KBM-7 (cell line): Measurements from ENCODE around the gene STARD13.
"Not testable (repeated sequence)": the region's sequence is repeated elsewhere in the genome, so short reads cannot be mapped to it uniquely, and the experiment has no call there.

Source experiments
- DNase-seq: peaks from one replicate; pipeline ENCODE4 v3.0.0-alpha.2; 2015
- in situ Hi-C: fragments of 300-500 bp; cut with MboI; formaldehyde crosslinking; loops from 2 replicates; pipeline ENCODE4 v1.14.3; 2020; ENCODE audit warnings: low sequenced_read_pairs, low pct_unique_long_range_greater_than_20kb, mixed read lengths

The STARD13 gene

DNA sequence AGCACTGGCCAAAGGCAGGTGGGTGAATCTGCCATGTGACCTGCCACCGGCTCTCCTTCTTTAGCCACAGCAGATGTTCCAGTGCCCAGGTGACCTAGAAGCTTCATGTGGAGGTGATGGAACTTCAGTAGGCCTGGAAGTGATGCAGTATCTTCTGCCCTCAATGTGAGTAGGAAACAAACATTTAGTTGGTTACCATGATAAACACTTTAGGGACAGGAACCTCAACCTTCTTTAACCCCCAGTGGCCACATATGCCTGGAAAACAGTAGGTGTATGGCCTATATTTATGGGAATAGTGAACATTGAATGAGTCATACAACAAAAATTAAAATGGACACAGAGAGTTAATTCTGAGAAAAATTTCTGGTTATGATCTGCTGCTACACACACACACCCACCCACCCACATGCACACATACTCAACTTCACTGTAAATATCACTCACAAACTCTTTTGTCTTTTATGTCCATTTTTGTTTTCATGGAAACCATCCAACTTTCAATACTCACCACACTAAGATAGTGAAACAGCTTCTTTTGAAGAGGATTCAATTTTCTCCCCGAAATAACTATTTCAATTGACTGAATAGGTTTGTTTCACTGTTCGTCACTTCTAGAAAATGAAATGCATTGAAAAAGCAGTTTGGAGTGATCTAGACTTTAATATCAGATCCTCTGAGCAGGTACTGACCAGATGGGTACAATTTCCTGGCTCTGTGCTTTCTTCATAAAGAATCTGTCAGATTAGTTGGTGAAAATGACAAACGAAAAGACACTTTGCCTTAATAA is 97.3 kb downstream of the STARD13 start:
- no peak for DNase-seq

DNA sequence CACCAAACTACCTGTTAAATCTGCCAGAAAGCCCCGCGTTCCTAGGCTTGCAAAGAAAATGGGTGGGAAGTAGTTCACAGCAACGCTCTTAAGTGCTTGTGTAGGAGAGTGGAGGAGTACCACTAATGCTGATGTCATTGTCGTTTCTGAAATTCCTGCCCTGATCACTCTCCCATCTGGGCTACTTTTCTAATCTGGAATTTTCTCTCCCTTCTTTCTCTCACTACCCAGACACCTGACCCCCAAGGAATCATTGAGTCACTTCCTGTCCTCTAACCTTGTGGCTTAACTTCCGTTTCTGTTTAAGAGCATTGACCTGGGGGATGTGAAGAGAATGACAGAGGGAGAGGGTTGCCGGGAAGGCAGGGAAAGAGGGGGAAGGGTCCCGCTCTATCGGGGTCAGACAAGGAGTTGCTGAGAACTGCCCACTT is 98.7 kb downstream of the STARD13 start:
- in situ Hi-C loops: no loop called here
- peak; percentile 67 for DNase-seq

More for the DNA sequence above, 97.3 kb downstream of the STARD13 start:
- in situ Hi-C loops: no loop called here

DNA sequence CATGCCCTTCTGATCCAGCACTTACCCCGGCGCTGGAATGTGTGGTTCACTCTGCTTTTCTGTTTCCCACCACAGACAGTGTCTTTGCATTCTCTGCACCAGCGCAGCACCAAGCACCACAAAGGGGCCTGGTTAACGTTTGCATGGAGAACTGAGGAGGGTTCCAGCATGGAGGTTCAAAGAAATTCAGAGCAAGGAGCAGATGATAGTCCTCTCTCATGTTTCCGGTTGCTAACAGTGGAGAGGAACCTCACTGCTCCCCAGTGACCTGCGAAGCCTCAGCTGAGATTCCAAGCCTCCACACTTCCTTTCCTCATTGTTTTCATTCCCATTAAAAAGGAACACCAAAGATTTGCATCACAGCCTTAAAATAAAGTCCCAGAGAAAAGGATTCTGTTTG is 99.7 kb downstream of the STARD13 start:
- no peak for DNase-seq
- in situ Hi-C loops: no loop called here

DNA sequence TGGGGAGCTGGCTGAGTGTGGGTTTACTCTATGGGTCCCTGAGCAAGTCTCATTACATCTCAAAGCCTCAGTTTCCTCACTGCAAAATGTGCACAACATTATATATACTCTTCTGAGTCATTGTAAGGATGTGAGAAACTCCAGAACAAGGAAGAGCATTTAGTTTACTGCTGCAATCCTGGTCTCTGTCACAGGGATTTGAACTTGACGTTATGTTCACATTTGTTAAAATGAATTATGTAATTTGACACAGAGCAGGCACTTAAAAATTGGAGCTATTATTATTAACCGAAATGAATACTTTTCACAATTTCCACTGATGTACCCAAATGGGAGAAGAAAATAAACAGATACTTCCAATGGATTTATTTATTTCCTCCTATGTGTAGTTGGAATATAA is 101.0 kb downstream of the STARD13 start:
- in situ Hi-C loops: no loop called here
- no peak for DNase-seq

DNA sequence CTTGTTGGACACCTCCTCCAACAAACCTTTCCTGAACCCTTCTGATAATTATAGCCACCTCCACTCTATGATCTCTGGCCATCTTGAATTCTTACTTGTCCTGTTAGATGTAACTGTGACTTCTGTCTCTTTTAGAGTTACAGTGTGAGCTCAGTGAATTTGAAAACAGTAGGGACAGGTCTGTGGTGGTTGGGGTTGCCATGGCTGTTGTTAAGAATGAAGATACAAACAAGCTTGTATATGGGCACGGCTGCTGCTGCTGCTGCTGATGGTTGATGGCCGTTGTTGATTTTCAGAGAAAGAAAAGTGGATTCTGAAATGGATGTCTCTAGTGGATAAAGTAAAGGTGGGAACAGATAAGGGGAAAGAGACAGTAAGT is 101.5 kb downstream of the STARD13 start:
- no peak for DNase-seq
- in situ Hi-C loops: no loop called here

DNA sequence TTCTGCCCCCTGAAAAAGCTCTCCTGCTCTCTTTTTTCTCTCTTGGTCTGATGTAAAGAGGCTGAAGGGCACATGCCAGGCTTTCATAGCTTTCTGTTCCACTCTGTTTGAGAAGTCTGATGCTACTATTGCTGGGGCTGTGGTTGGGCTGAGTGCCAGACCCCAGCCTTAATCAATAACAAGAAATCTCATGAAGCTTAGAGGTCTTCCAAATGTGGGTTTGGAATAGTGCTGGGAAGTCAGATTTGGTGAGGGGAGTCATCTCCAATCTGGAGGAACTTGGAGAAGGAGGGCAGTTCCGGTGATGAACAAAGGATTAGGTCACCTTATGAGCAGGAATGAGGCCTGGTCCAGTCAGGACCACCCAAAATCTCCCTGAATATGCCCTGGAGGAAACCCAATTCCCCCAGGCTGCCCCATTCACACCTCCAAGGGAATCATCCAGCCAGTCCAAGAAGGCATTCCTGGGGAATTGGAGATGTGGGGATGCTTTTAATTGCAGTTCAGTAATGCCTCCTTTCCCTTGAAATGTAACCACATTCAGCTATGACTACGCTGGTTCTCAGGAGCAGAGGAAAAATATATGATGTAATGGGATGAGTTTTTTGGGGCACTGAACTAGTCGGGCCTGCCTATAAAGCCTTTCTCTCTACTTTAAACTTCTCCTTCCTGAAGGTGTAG is 102.0 kb downstream of the STARD13 start:
- no peak for DNase-seq
- in situ Hi-C loops: no loop called here

DNA sequence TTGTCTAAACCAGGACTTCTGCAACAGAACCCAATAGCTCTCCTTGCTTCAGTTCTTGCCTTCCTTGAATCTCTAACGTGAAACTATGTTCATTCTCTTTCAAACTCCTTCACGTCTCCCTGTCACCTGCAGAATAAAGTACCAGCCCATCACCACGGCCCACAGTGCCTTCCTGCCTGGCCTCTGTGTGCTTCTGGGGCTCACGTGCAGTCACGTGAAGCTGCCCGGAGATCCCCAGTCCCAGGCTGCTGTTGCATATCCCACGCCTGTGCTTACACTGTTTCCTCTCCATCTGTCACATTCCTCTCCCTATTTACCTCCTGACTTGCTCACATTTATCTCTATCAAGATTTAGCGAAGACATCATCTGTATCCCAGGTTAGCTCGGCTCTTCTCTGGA is 102.8 kb downstream of the STARD13 start:
- in situ Hi-C loops: no loop called here
- no peak for DNase-seq

DNA sequence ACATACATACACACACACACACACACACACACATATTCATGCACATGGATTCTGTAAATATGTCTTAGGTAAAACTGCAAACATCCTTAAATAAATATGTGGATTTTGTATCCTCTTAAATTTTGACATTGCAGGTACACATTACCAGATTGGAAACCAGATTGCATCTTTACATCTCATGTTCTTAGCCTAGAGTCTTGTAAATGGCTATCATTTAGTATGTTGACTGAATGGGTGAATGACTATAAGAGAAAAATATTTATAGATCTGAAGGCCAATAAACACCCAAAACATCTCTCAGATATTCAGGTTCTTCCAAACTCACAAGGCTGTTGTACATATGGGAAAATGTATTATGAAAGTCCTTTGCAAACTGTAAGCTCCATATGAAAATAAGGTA is 104.3 kb downstream of the STARD13 start:
- DNase-seq: no peak
- in situ Hi-C loops: no loop called here

DNA sequence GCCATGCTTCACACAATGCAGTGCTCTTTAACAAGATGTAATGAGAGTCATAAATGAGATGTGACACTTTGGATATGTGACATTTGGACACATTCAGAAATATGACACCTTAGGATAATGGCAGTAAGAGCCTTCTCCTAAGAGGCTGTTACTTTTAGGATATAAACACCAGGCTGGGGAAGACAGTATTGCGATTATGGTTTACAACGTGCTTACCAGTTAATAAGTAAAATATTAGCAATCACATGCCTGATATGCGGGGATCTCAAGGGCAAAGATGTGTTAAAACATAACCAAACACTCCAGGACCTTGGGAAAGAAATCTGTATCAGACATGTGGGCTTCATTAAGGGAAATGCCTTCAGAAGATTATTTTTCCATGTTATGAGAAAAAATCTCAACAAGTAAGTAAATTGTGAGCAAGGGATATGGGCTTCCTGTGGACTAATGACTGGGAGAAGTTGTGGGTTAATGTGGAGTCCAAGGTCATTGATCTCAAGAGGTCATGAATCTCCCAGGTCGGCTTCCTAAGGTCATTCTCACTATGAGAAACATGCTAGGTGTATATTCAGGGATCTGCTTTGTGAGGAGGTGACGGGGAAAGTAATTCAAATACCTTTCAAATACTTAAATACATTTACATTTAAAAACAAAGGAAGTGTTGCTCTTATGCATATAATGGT is 105.3 kb downstream of the STARD13 start:
- in situ Hi-C loops: no loop called here
- DNase-seq: no peak

DNA sequence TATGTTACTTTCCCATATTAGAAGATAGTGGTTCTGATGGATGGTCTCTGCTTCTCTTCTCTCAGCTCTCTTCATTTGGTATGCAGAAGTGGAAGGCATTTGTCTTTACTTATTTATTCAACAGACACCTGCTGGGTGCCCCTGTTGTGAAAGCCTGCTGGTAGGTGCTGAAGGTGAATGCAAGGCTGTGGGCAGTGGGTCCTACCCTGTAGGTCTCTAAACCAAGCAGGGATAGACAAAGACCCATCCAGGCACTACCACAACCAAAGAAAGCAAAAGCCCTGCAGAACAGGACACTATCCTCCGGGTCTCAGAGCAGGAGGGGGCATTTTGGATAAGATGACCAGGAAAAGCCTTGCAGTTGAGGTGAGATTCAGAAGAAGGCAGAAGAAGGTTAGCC is 106.1 kb downstream of the STARD13 start:
- DNase-seq: no peak
- in situ Hi-C loops: no loop called here

DNA sequence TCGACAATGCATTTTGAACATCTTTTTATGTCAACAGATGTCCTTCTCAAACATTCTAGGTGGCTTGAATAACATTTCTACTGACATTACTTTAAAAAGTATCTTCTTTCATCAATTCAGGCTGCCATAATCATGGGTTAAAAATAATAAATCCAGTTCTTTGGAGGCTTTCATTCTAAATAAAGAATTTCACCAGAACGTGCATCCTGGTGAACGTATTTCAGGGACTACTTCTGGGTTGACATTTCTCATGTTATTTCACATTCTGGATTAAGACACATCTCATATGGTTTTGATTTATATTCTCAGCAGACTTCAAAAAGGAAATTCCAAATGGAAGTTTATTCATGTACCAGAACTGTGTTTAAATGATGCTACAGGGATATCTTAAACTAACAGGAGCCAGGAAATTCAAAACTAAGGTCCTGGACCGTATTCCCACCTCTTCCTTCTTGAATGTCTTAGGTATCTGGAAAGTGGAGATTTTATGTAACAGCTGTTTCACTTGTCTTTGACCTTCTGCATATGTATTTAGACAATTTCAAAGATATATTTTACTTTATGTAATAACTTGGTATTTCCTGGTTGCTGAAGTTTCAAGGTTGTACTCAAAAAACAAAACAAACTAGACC is 107.2 kb downstream of the STARD13 start:
- in situ Hi-C loops: no loop called here
- no peak for DNase-seq

DNA sequence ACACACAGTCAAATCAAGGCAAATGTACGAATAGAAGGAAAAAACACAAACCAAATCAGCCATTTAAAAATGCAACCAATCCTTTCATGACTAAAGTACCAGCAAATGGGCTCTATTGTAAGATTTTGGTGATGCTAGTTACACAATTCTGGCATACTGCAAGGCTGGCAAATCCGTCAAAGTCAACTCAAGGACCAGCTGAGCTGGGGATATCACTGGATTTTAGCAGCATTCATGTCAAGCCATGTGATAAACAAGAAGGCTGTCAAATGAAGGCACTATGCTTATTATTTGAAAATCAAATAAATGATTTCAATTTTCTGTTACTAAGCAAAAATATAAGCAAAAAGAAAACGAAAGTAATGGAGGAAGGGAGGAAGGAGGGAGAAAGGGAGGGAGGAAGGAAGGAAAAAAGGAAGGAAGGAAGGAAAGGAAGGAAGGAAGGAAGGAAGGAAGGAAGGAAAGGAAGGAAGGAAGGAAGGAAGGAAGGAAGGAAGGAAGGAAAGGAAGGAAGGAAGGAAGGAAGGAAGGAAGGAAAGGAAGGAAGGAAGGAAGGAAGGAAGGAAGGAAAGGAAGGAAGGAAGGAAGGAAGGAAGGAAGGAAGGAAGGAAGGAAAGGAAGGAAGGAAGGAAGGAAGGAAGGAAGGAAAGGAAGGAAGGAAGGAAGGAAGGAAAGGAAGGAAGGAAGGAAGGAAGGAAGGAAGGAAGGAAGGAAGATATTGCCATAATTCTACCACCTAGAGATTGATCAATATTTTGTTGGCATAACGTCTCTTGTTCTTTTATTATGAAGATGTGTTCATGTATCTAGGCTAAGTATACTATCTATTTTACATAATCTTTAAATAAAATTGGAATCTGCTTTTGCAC is 108.0 kb downstream of the STARD13 start:
- in situ Hi-C loops, DNase-seq: not testable (repeated sequence)

DNA sequence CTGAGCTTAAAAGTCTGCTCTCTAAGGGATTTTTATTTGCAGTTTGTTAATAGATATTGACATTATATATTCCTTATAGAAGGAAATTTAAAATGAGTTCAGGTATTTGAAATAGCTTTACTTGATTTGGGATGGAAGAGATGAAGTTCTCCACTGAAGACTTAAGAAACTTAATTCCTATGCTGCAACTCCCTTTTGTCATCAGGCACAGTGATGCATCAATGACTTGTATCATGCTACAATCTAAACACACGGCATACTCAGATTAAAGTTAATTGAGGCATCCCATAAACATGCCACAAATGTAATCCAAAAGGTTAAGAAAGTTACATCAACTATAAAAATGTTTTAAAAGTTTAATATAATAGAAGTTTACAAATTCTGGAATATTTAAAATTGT is 109.0 kb downstream of the STARD13 start:
- DNase-seq: no peak
- in situ Hi-C loops: no loop called here

DNA sequence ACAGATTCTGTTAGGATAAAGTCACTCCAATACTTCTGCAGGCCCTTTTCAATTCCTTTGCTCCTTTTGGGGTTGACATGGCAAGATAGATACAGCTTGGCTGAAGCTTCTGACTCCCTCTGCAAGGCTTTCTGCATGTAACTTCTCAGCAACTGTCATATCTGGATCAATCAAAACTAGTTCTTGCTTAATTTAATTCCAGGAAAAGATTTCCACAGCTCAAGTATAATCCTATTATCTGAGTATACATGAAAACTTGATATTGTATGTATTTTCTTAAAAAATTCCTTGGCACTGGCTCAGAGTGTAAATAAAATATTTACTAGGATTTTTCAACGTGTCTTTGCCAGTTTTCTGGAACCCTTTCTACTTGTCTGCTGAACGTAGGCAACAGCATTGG is 109.6 kb downstream of the STARD13 start:
- no peak for DNase-seq
- in situ Hi-C loops: no loop called here

DNA sequence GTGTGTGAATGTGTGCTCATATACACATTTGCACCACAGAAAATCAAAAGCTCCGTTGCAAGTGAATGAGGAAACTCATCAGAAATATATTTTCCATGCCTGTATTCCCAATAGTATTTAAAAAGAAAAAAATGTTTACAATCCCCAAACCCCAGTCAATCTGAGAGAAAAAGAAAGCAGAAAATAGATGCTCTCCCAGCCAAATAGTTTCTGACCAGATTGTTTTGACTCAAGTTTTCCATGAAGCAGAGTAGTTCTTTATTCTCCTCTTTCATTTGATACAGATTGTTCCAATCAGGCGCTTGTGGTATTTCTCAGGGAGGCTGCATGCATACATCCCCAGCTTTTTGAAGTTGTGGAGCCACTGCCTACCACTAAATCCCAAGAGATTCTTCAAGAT is 110.6 kb downstream of the STARD13 start:
- in situ Hi-C loops: no loop called here
- DNase-seq: no peak

DNA sequence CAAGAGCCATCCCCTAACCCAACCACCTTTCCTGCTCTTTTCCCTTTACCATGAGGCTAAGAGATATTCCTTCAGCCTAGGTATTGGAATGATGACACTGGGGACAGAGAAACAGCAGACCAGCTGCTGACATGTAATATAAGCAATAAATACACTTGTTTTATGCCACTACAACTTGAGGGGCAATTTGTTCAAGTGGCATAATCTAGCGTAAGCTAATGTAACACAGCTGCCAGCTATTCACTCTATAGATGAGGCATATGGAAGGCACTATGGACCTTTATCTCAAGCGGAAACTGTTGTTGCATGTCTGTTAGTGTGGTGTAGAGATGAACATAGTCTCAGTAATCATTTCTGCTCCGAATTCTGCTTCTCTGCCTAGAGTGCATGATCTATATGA is 111.1 kb downstream of the STARD13 start:
- in situ Hi-C loops: no loop called here
- no peak for DNase-seq

DNA sequence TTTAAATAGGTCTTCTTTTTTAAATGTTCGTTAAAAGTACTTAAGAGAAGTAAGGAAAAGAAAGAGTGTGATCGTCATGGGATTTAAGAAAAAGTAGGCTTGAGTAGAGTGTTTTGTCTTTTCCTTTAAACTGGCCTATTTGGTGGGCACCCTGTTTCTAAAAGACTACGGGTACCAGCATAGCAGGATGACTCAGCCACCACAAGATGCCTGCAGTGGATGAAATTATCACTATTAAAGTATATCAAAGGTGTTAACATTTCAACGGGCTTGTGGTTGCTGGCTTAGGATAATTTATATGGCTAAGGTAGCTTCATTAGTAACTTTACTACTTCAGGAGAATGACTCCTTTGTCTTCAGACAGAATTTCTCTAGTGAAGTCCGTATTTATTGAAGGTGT is 112.6 kb downstream of the STARD13 start:
- in situ Hi-C loops: no loop called here
- no peak for DNase-seq

DNA sequence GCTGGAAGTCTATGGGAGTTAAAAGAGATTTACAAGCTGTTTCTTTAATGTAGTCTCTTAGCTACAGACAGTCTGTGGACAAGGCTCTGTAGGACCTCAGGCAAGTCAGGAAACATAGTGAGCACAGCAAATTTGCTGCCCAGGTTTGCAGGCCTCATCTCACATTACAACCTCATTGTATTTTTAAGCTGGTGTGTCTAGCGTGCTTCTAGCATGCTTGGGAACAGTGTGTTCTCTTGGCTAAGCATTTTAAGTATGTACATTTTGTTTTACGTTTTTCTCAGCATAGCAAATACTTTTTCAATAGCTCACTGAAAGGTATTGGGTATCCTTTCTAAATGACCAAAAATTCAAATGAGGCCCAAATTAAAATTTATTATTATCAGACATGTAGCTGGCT is 113.2 kb downstream of the STARD13 start:
- in situ Hi-C loops: no loop called here
- DNase-seq: no peak
